Stimulated activated CD4-positive, alpha-beta T cell treated with anti-CD3 and anti-CD28 coated beads, Interleukin-2, amount 100 ng/mL, for 4 hours (primary cell): Measurements from ENCODE around the gene IFT122.

Experiments
- DNase-seq: peaks from one replicate; pipeline ENCODE4 v3.0.0-alpha.2; 2020; ENCODE audit warnings: low read depth

The IFT122 gene

GRCh38 chr3:129441215-129441614 is 1.2 kb downstream of the IFT122 start:
- DNase-seq: no peak

GRCh38 chr3:129441782-129442181 is 1.8 kb downstream of the IFT122 start:
- DNase-seq: no peak

GRCh38 chr3:129442486-129442885 is 2.5 kb downstream of the IFT122 start:
- DNase-seq: no peak

DNA sequence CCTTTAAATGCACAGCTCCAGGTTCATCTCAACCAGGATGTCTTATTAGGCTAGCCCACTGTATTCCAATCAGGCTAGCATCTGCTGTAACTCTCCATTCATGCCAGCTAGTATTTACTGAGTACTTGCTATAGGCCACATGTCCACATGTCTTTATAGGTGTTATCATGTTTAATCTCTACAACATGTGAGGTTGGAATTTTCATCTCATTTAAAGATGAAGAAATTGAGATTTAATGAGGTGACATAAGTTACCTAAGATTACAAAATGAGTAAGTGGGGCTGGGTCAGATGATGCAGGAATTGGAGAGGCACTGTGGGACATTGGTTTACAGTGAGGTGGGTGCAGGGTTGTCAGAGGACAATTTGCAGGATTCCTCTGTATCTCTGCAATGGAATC is 2.9 kb downstream of the IFT122 start:
- no peak for DNase-seq

- DNase-seq: no peak
Measured at GRCh38 chr3:129445471-129445870, 5.4 kb downstream of the IFT122 start.

- no peak for DNase-seq
Measured at GRCh38 chr3:129446926-129447325, 6.9 kb downstream of the IFT122 start.

DNA sequence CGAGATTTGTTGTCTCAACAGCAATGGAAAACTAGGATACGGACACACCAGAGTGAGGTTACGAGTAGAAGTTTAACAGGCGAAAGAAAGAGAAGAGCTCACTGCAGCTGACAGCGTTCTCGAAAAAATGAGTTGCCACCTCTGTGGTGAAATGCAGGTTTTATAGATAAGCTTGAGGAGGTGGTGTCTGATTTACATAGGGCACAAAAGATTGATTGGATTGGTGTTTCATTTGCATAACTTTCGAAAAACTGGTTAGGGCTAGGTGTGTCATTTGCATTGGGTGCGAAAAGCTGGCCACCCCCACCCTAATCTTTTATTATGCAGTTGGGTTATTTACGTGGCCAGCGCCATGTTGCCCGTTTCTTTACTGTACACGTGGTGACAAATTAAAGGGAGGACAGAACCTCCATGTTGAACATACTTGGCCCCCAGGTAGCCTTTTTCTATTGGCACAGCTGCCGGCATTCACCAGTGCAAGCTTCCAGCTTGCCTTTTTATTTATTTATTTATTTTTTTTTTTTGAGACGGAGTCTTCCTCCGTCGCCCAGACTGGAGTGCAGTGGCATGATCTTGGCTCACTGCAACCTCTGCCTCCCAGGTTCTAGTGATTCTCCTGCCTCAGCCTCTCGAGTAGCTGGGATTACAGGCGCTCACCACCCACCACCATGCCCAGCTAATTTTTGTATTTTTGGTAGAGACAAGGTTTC is 8.3 kb downstream of the IFT122 start:
- no peak for DNase-seq

DNA sequence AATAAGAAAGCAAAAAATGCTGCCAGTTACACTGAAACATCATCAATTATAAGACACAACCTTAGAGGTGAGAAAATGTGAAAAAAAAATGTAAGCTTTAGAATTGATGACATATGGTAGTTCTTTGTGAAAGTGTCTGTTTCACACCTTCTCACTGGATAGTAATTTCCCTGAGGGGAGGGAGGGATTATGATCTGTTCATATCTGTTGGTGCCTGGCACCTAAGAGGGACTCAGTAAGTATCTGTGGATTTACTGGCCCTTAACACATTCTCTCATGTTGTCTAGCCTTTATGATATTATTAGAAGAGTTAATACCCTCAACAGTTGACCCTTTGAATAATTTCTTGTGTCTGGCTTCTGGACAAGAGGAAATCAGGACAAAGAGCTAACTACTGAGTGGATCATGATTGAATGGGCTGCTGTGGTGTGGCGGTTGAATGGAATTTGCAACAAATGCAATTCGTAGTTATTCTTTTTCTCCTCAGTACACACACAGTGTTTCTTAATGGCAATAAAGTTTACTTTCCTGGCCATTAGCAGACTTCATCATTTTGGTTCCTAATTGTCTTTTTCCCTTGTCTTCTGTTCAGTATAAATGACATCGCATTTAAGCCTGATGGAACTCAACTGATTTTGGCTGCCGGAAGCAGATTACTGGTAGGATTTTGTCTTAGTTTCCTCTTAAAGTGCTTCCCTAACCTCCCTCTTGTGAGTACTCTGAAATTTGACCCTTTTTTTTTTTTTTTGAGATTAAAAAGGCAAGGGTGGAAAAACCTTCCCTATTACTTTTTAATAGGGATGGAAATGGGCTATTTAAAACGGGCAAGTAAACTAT is 9.5 kb downstream of the IFT122 start:
- DNase-seq: no peak

- DNase-seq: no peak
Measured at GRCh38 chr3:129453732-129454131, 13.7 kb downstream of the IFT122 start.

DNA sequence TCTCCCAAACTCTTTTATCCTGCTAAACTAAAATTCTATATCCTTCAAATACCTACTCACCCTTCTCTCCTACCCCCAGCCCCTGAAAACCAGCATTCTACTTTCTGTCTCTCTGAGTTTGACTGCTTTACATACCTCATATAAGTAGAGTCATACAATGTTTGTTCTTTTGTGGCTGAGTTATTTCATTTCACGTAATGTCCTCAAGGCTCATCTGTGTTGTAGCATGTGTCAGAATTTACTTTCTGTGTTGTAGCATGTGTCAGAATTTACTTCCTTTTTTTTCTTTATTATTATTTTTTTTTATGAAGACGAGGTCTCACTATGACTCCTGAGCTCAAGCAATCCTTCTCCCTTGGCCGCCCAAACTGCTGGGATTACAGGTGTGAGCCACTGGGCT is 20.1 kb downstream of the IFT122 start:
- no peak for DNase-seq

- no peak for DNase-seq
Measured at GRCh38 chr3:129460572-129460971, 20.5 kb downstream of the IFT122 start.

DNA sequence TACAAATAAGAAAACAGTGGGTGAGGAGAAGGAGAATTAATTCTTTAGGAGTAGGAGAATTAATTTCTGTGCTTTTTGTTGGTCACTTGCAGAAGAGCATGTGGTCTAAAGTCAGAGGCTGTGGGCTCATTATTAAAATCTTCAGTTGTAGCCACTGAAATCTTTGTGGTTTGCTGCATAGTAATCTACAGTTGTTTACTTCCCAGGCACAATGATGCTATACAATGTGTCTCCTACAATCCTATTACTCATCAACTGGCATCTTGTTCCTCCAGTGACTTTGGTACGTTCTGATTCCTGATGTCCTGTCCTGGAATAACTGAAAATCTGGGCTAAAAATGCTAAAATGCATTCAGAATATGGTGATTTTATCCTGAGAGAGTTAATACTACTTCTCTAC is 21.0 kb downstream of the IFT122 start:
- no peak for DNase-seq

- DNase-seq: no peak
Measured at GRCh38 chr3:129461461-129462146, 21.6 kb downstream of the IFT122 start.

- DNase-seq: no peak
Measured at GRCh38 chr3:129462361-129462968, 22.4 kb downstream of the IFT122 start.

- DNase-seq: no peak
Measured at GRCh38 chr3:129463094-129463493, 23.1 kb downstream of the IFT122 start.

GRCh38 chr3:129463716-129464115 is 23.7 kb downstream of the IFT122 start:
- DNase-seq: no peak

GRCh38 chr3:129467932-129468331 is 27.9 kb downstream of the IFT122 start:
- DNase-seq: no peak

DNA sequence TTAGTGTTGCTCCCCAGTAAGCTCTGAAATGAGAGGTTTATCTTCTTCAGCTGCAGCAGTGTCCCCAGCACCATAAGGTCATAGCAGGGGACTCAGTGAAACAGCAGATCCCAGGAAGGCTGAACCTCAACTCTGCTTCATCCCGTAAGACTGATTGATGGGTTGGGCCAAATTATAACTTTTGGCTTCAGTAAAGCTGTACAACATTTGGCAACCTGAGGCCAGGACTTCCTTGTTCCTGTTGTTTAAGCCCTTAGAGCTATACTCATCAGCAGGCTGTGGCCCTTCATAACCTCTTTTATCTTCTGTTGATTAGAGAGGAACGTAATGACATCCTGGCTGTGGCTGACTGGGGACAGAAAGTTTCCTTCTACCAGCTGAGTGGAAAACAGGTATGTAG is 29.0 kb downstream of the IFT122 start:
- DNase-seq: no peak

GRCh38 chr3:129470861-129471260 is 30.8 kb downstream of the IFT122 start:
- DNase-seq: no peak

GRCh38 chr3:129473067-129473768 is 33.2 kb downstream of the IFT122 start:
- DNase-seq: no peak

GRCh38 chr3:129473769-129474152 is 33.7 kb downstream of the IFT122 start:
- no peak for DNase-seq
